ENCODE results near the gene BANP.
"Not testable (repeated sequence)": the region's sequence is repeated elsewhere in the genome, so short reads cannot be mapped to it uniquely, and the experiment has no call there.

Gene BANP

DNA sequence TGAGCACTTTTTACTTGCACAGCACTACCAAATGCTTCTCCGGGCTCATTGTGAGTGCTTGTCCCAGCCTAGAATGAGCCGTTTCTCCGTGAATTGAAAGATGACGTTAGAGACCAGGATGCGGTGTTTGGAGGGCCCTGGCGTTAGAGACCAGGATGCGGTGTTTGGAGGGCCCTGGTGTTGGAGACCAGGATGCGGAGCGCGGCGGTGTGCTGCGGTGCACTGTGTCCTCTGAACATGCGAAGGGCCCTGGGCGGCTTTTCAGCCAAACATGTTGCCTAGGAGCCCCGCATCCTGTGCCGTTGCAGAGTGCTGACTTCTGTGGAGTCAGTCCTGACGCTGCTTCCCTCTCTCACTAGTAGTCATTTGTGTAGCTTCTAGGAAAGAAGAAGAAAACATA is 42.7 kb downstream of the BANP start:
- FAIRE-seq (no peak), DNase-seq (ENCODE audit: insufficient read length, low spot score) (no peak)
- no peak for TF ChIP-seq POU2F2 (IDR thresholded peaks at IDR 0.05; ENCODE audit: low read depth, low read length)

- no peak for FAIRE-seq
- no peak for DNase-seq (ENCODE audit: insufficient read length, low spot score)
- no peak for TF ChIP-seq POLR2AphosphoS5 (IDR thresholded peaks at IDR 0.05; ENCODE audit: low read depth, low read length)
- TF ChIP-seq POLR2A (IDR thresholded peaks at IDR 0.05; ENCODE audit: low read depth, low read length): no peak
- no peak for TF ChIP-seq POU2F2 (IDR thresholded peaks at IDR 0.05; ENCODE audit: low read depth, low read length)
- no peak for TF ChIP-seq PAX5 (IDR thresholded peaks at IDR 0.05; ENCODE audit: insufficient read depth, low read length, severe bottlenecking)
- TF ChIP-seq TAF1 (IDR thresholded peaks at IDR 0.05; ENCODE audit: low read depth, low read length): no peak
- no peak for TF ChIP-seq SPI1 (IDR thresholded peaks at IDR 0.05; ENCODE audit: low read depth, low read length)
These were observed 44.4 kb downstream of the BANP start for GRCh38 chr16:87995644-87996043.

DNA sequence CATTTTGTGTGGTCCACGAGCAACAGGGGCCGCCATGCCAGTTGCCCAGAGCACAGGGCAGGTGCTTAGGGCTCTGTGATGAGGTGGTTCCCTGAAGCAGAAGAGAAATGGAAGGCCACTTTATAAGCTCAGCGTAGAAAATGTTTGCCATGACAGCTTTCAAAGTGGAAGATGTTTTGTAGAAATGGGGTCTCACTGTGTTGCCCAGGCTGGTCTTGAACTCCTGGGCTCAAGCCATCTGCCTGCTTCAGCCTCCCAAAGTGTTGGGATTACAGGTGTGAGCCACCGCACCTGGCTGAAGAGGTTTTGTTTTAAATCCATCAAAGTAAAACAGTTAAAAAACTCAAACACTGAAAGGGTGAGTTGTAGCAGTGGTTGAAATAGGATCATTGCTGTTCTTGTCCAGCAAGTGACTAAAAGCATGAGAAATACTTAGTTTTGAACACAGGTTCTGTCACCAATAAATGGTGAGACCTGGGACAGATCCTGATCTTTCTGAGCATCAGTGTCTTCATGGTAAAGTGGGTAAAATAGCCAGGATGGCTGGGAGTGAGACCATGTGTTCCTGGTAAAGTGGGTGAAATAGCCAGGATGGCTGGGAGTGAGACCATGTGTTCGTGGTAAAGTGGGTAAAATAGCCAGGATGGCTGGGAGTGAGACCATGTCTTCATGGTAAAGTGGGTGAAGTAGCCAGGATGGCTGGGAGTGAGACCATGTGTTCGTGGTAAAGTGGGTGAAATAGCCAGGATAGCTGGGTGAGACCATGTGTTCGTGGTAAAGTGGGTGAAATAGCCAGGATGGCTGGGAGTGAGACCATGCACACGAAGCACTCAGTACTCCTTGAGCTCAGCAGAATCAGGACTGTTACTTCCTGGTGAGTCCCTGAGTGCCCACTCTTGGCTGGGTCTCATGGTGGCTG is 46.0 kb downstream of the BANP start:
- FAIRE-seq (peak; percentile 80), DNase-seq (ENCODE audit: insufficient read length, low spot score) (no peak)
- TF ChIP-seq SPI1 (IDR thresholded peaks at IDR 0.05; ENCODE audit: low read depth, low read length): no peak
- no peak for TF ChIP-seq TAF1 (IDR thresholded peaks at IDR 0.05; ENCODE audit: low read depth, low read length)
- TF ChIP-seq POLR2AphosphoS5 (IDR thresholded peaks at IDR 0.05; ENCODE audit: low read depth, low read length): no peak
- TF ChIP-seq PAX5 (IDR thresholded peaks at IDR 0.05; ENCODE audit: insufficient read depth, low read length, severe bottlenecking): no peak
- TF ChIP-seq POU2F2 (IDR thresholded peaks at IDR 0.05; ENCODE audit: low read depth, low read length): no peak
- TF ChIP-seq POLR2A (IDR thresholded peaks at IDR 0.05; ENCODE audit: low read depth, low read length): no peak

GRCh38 chr16:87998184-87998793 is 47.1 kb downstream of the BANP start:
- DNase-seq (ENCODE audit: insufficient read length, low spot score); FAIRE-seq: not testable (repeated sequence)

- FAIRE-seq; DNase-seq (ENCODE audit: insufficient read length, low spot score): not testable (repeated sequence)
These were observed 47.8 kb downstream of the BANP start for GRCh38 chr16:87998992-87999391.

GRCh38 chr16:88002211-88002610 is 51.0 kb downstream of the BANP start:
- DNase-seq (ENCODE audit: insufficient read length, low spot score) (no peak), FAIRE-seq (no peak)
- TF ChIP-seq TAF1 (IDR thresholded peaks at IDR 0.05; ENCODE audit: low read depth, low read length) (no peak), SPI1 (IDR thresholded peaks at IDR 0.05; ENCODE audit: low read depth, low read length) (no peak), POLR2AphosphoS5 (IDR thresholded peaks at IDR 0.05; ENCODE audit: low read depth, low read length) (no peak), POLR2A (IDR thresholded peaks at IDR 0.05; ENCODE audit: low read depth, low read length) (no peak), PAX5 (IDR thresholded peaks at IDR 0.05; ENCODE audit: insufficient read depth, low read length, severe bottlenecking) (no peak), POU2F2 (IDR thresholded peaks at IDR 0.05; ENCODE audit: low read depth, low read length) (no peak)

DNA sequence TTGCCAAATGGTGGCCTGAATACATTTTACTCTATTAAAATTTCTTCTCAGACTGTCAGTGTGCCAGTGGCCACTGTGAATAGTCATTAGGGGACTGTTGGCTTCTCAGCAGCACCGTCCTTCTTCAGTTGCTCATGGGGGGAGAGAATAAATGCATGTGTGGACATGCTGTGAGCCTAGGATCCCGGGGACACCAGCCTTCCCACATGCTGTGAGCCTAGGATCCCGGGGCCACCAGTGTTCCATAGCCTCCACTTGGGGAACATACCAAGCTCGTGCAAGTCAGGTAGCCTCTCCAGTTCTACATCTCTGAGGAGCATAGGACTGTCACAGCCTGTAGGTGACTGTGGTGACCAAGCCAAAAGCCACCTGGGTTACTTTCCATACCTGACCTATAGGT is 51.5 kb downstream of the BANP start:
- FAIRE-seq: no peak

GRCh38 chr16:88003316-88003715 is 52.1 kb downstream of the BANP start:
- no peak for FAIRE-seq

More for the DNA sequence above, 51.5 kb downstream of the BANP start:
- no peak for DNase-seq (ENCODE audit: insufficient read length, low spot score)
- TF ChIP-seq TAF1 (IDR thresholded peaks at IDR 0.05; ENCODE audit: low read depth, low read length): no peak
- no peak for TF ChIP-seq POLR2A (IDR thresholded peaks at IDR 0.05; ENCODE audit: low read depth, low read length)
- TF ChIP-seq POLR2AphosphoS5 (IDR thresholded peaks at IDR 0.05; ENCODE audit: low read depth, low read length): no peak
- TF ChIP-seq SPI1 (IDR thresholded peaks at IDR 0.05; ENCODE audit: low read depth, low read length): no peak
- TF ChIP-seq PAX5 (IDR thresholded peaks at IDR 0.05; ENCODE audit: insufficient read depth, low read length, severe bottlenecking): no peak
- no peak for TF ChIP-seq POU2F2 (IDR thresholded peaks at IDR 0.05; ENCODE audit: low read depth, low read length)

DNA sequence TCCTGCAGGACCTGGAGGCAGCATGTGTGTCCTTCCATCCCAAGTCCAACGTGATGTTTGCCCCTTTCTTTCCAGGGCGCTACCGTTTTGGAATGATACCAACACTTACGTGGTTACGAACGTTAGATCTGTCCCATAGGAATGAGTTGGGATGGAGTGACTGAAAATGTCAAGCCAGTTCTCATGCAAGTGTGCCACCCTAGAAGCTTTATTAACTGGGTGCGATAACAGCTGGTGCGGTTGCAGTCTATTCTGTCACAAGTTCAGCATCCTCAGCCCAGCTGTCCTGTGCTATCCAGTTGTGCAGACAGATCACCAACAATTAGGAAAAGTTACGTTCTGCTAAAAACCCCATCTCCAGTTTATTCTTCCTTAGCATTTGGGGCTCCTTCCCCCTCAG is 52.5 kb downstream of the BANP start:
- no peak for TF ChIP-seq POLR2AphosphoS5 (IDR thresholded peaks at IDR 0.05; ENCODE audit: low read depth, low read length)
- no peak for TF ChIP-seq POU2F2 (IDR thresholded peaks at IDR 0.05; ENCODE audit: low read depth, low read length)
- TF ChIP-seq SPI1 (IDR thresholded peaks at IDR 0.05; ENCODE audit: low read depth, low read length): no peak
- TF ChIP-seq POLR2A (IDR thresholded peaks at IDR 0.05; ENCODE audit: low read depth, low read length): no peak
- no peak for TF ChIP-seq PAX5 (IDR thresholded peaks at IDR 0.05; ENCODE audit: insufficient read depth, low read length, severe bottlenecking)
- TF ChIP-seq TAF1 (IDR thresholded peaks at IDR 0.05; ENCODE audit: low read depth, low read length): no peak
- DNase-seq (ENCODE audit: insufficient read length, low spot score) (no peak), FAIRE-seq (peak; percentile 55)

More at GRCh38 chr16:88003316-88003715, 52.1 kb downstream of the BANP start:
- no peak for DNase-seq (ENCODE audit: insufficient read length, low spot score)
- TF ChIP-seq POLR2A (IDR thresholded peaks at IDR 0.05; ENCODE audit: low read depth, low read length) (no peak), POU2F2 (IDR thresholded peaks at IDR 0.05; ENCODE audit: low read depth, low read length) (no peak), POLR2AphosphoS5 (IDR thresholded peaks at IDR 0.05; ENCODE audit: low read depth, low read length) (no peak), SPI1 (IDR thresholded peaks at IDR 0.05; ENCODE audit: low read depth, low read length) (no peak), TAF1 (IDR thresholded peaks at IDR 0.05; ENCODE audit: low read depth, low read length) (no peak), PAX5 (IDR thresholded peaks at IDR 0.05; ENCODE audit: insufficient read depth, low read length, severe bottlenecking) (no peak)

GRCh38 chr16:88004391-88004790 is 53.2 kb downstream of the BANP start:
- no peak for FAIRE-seq
- TF ChIP-seq PAX5 (IDR thresholded peaks at IDR 0.05; ENCODE audit: insufficient read depth, low read length, severe bottlenecking) (no peak), POU2F2 (IDR thresholded peaks at IDR 0.05; ENCODE audit: low read depth, low read length) (no peak), POLR2AphosphoS5 (IDR thresholded peaks at IDR 0.05; ENCODE audit: low read depth, low read length) (no peak), TAF1 (IDR thresholded peaks at IDR 0.05; ENCODE audit: low read depth, low read length) (no peak), SPI1 (IDR thresholded peaks at IDR 0.05; ENCODE audit: low read depth, low read length) (no peak), POLR2A (IDR thresholded peaks at IDR 0.05; ENCODE audit: low read depth, low read length) (no peak)
- no peak for DNase-seq (ENCODE audit: insufficient read length, low spot score)
